GM12878 (cell line): ENCODE results near the gene MFAP4. TPM values are rescaled to one million over a fixed set of nuclear protein-coding genes. Genes with fewer than 3 reads are reported as not detected.

Experiments used
- ATAC-seq: fragments of 200-7000 bp; cut with Tn5 transposase; 3 replicates; pipeline ENCODE4 v1.9.1; 2020; ENCODE audit warnings: mild to moderate bottlenecking, moderate library complexity
- BruUV-seq: library from RNA; stranded (reverse); fragments of 400-500 nt; replicated peaks from 2 replicates; lab custom pipeline; 2021; lab: Mats Ljungman, UMichigan
- CTCF ChIA-PET: fragments of 300-600 bp; sonication (Branson Sonifier 250); formaldehyde crosslinking; extraction: SDS; loops from one replicate; lab custom pipeline; 2021; ENCODE audit warnings: inconsistent platforms; lab: Yijun Ruan, JAX
- POLR2A ChIA-PET: fragments of 350-600 bp; formaldehyde crosslinking; extraction: SDS; loops from one replicate; lab custom pipeline; 2021; ENCODE audit warnings: inconsistent platforms; lab: Charles Lee
- RAD21 ChIA-PET: fragments of 300-600 bp; sonication (Branson Sonifier 250); formaldehyde crosslinking; loops from one replicate; lab custom pipeline; 2023; ENCODE audit warnings: antibody characterized with exemption; ENCODE audit not compliant: unreplicated experiment; lab: Charles Lee
- SMC1A ChIA-PET: fragments of 300-600 bp; sonication (Branson Sonifier 250); formaldehyde crosslinking; loops from one replicate; lab custom pipeline; 2023; ENCODE audit not compliant: unreplicated experiment, uncharacterized antibody; lab: Charles Lee
- DNase-seq: peaks from one replicate; pipeline ENCODE4 v3.0.0-alpha.2; 2011; ENCODE audit warnings: low read depth, low spot score
- FAIRE-seq: peaks from 3 replicates; lab custom pipeline; 2011; peaks lifted over from hg19 to GRCh38; lab: Jason Lieb, UNC
- H2AFZ ChIP-seq: 2 replicates; pipeline ENCODE4 v1.6.0; 2011; ENCODE audit warnings: low read depth, low read length, control low read depth; ENCODE audit not compliant: control insufficient read depth
- H3K27ac ChIP-seq: 2 replicates; pipeline ENCODE4 v1.5.1; 2011; ENCODE audit warnings: control low read depth; ENCODE audit not compliant: control insufficient read depth, insufficient read depth
- H3K27me3 ChIP-seq, 2 experiments: replicated peaks in 1 of 2; 2 replicates each; pipeline versions ENCODE4 v1.6.0 to v1.6.1; 2011; ENCODE audit warnings: low read length in 1 of 2; ENCODE audit not compliant: control insufficient read depth in 2 of 2, insufficient read depth in 2 of 2
- H3K36me3 ChIP-seq, 2 experiments: 2 replicates each; pipeline ENCODE4 v1.5.1; 2011; ENCODE audit warnings: low read length in 1 of 2; ENCODE audit not compliant: control insufficient read depth in 2 of 2, insufficient read depth in 2 of 2
- H3K4me1 ChIP-seq: 2 replicates; pipeline ENCODE4 v1.6.1; 2011; ENCODE audit warnings: mild to moderate bottlenecking, low read length, moderate library complexity, mixed read lengths; ENCODE audit not compliant: control insufficient read depth, insufficient read depth
- H3K4me2 ChIP-seq: 2 replicates; pipeline ENCODE4 v1.6.0; 2011; ENCODE audit warnings: control low read depth; ENCODE audit not compliant: control insufficient read depth, insufficient read depth
- H3K4me3 ChIP-seq: fragments of 200-600 bp; sonication (generic); 2 replicates; pipeline ENCODE4 v1.5.1; 2016
- H3K79me2 ChIP-seq: 2 replicates; pipeline ENCODE4 v1.6.0; 2011; ENCODE audit warnings: low read length; ENCODE audit not compliant: control insufficient read depth, insufficient read depth
- H3K9ac ChIP-seq: 2 replicates; pipeline ENCODE4 v1.8.0; 2011; ENCODE audit warnings: low read length, control low read depth, mixed read lengths; ENCODE audit not compliant: control insufficient read depth, insufficient read depth
- H3K9me3 ChIP-seq: replicated peaks from 3 replicates; pipeline ENCODE4 v1.5.1; 2011; ENCODE audit warnings: mild to moderate bottlenecking, low read length; ENCODE audit not compliant: control insufficient read depth, insufficient read depth
- H4K20me1 ChIP-seq: 2 replicates; pipeline ENCODE4 v1.6.0; 2011; ENCODE audit not compliant: control insufficient read depth, insufficient read depth
- BHLHE40 ChIP-seq, 2 experiments: fragments of 450-650 bp in 1 of 2; IDR thresholded peaks; 2 replicates each; pipeline ENCODE4 v1.6.1; 2011 to 2017; ENCODE audit warnings: low read depth in 2 of 2, borderline replicate concordance in 1 of 2, improper control_type of control experiment in 1 of 2, low read length in 1 of 2, mild to moderate bottlenecking in 1 of 2
- ETV6 ChIP-seq, 2 experiments: fragments of 450-650 bp in 1 of 2; IDR thresholded peaks in 1 of 2; conservative IDR thresholded peaks in 1 of 2; 2 replicates each; pipeline ENCODE4 v1.6.1; 2014; ENCODE audit warnings: antibody characterized with exemption in 1 of 2, borderline replicate concordance in 1 of 2, low read depth in 1 of 2, mild to moderate bottlenecking in 1 of 2, moderate library complexity in 1 of 2
- NFIC ChIP-seq: IDR thresholded peaks from 2 replicates; pipeline ENCODE4 v1.6.1; 2012; ENCODE audit warnings: low read depth, mild to moderate bottlenecking, inconsistent platforms, low read length, moderate library complexity
- POU2F2 ChIP-seq: IDR thresholded peaks from 3 replicates; pipeline ENCODE4 v1.6.1; 2011; ENCODE audit warnings: low read depth, mild to moderate bottlenecking, low read length, borderline replicate concordance
- STAT3 ChIP-seq: IDR thresholded peaks from 2 replicates; pipeline ENCODE4 v1.6.1; 2011; ENCODE audit warnings: low read depth, low read length, improper control_type of control experiment
- WGBS: methylation state at CpG from one replicate; pipeline ENCODE4 v1.1.6; 2016; ENCODE audit warnings: low lambda C conversion rate; ENCODE audit not compliant: insufficient replicate concordance, insufficient coverage; ENCODE audit errors: missing lambda C conversion rate; 5-methylcytosine and 5-hydroxymethylcytosine counted together
- in situ Hi-C: fragments of 300-500 bp; cut with MboI; formaldehyde crosslinking; loops from 9 replicates; pipeline ENCODE4 v1.14.3; 2018; ENCODE audit warnings: mixed read lengths
- intact Hi-C: fragments of 100-400 bp; cut with micrococcal nuclease; formaldehyde crosslinking; loops from one replicate; pipeline ENCODE4 v1.14.2; 2022; ENCODE audit not compliant: unreplicated experiment
- polyA plus RNA-seq, 11 experiments: library from polyadenylated mRNA; depleted of rRNA in 4 of 11; unstranded in 6 of 11; stranded (reverse) in 5 of 11; fragments of >200 nt; fragmentation: Nextera tagmentation in 4 of 11; fragmentation: Illumina TruSeq in 1 of 11; extraction: Ambion mirVana in 4 of 11; extraction: Trizol in 1 of 11; gene quantifications; 1 replicate in 1 of 11; 2 replicates in 10 of 11; pipeline versions ENCODE4 v1.2.1 to v1.2.3, GENCODE V29; 2011 to 2016; ENCODE audit warnings: inconsistent platforms in 2 of 11, missing spikeins in 2 of 11, low read depth in 1 of 11
- total RNA-seq, 4 experiments: library from RNA; depleted of rRNA in 3 of 4; stranded (reverse); fragments of >200 nt in 3 of 4; fragmentation: Illumina TruSeq in 1 of 4; extraction: Trizol in 1 of 4; gene quantifications; 2 replicates each; pipeline versions ENCODE4 v1.2.1 to v1.2.3, GENCODE V29; 2013 to 2021
- TF ChIP-seq, protein P1 (sequence below): IDR thresholded peaks from 2 replicates; pipeline ENCODE4 v1.6.1; 2012; ENCODE audit warnings: improper control_type of control experiment, low read depth, low read length; ENCODE audit not compliant: insufficient replicate concordance

The MFAP4 gene
- total and polyA plus RNA-seq, 10 of the 15 experiments (the other 5 are each of a cell fraction or from before 2014, with no cell fraction given) = 0.08 to 0.28 (median 0.09) TPM; not detected in 7

DNA sequence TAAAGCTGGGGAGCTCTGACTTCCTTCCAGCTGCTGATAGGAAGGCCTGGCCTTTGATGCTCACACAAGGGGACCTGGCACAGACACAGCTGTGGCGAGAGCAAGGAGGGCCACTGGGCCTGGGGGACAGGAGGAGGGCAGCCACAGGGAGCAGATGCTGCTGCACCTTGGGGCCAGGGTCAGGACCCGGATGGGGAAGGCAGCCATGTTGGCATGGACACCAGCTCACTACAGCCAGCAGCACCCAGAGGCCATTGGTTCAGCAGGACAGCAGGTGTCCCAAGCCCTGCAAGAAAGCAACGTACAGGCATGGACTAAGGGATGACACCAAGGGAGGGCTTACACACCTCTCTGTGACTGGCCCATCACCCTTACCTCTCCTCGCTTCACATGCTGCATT, 16.0 kb upstream of the MFAP4 start (continued):
- TF ChIP-seq, protein P1, sequence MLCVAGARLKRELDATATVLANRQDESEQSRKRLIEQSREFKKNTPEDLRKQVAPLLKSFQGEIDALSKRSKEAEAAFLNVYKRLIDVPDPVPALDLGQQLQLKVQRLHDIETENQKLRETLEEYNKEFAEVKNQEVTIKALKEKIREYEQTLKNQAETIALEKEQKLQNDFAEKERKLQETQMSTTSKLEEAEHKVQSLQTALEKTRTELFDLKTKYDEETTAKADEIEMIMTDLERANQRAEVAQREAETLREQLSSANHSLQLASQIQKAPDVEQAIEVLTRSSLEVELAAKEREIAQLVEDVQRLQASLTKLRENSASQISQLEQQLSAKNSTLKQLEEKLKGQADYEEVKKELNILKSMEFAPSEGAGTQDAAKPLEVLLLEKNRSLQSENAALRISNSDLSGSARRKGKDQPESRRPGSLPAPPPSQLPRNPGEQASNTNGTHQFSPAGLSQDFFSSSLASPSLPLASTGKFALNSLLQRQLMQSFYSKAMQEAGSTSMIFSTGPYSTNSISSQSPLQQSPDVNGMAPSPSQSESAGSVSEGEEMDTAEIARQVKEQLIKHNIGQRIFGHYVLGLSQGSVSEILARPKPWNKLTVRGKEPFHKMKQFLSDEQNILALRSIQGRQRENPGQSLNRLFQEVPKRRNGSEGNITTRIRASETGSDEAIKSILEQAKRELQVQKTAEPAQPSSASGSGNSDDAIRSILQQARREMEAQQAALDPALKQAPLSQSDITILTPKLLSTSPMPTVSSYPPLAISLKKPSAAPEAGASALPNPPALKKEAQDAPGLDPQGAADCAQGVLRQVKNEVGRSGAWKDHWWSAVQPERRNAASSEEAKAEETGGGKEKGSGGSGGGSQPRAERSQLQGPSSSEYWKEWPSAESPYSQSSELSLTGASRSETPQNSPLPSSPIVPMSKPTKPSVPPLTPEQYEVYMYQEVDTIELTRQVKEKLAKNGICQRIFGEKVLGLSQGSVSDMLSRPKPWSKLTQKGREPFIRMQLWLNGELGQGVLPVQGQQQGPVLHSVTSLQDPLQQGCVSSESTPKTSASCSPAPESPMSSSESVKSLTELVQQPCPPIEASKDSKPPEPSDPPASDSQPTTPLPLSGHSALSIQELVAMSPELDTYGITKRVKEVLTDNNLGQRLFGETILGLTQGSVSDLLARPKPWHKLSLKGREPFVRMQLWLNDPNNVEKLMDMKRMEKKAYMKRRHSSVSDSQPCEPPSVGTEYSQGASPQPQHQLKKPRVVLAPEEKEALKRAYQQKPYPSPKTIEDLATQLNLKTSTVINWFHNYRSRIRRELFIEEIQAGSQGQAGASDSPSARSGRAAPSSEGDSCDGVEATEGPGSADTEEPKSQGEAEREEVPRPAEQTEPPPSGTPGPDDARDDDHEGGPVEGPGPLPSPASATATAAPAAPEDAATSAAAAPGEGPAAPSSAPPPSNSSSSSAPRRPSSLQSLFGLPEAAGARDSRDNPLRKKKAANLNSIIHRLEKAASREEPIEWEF = no peak

DNA sequence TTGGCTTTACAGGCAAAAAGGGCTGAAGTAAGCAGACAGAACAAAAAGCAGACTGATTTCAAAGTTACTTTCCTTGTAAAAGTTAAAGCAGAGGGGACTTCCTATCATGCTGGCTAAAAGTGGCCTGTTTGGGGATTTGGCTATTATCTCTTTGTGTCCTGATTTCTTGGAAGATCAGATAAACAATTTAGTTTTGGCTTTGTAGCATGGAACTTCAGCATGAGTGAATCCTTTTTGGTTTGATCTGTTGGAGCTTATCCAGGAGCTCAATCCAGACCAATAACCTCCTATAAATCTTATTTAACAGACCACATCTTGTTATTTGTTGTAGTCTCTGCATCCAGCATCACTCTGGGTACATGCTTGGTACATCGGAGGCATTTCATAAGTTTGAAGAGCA, 15.2 kb upstream of the MFAP4 start:
- Histone ChIP-seq H3K36me3 (no peaks in the 10 kb centered on the region), H4K20me1 (no peaks in the 10 kb centered on the region), H3K9ac (no peak overlapping the region), H2AFZ (no peak overlapping the region), H3K27me3 (no peaks in the 10 kb centered on the region; a peak in 1 of 4 replicates), H3K4me3 (no peak overlapping the region), H3K4me2 (no peak overlapping the region), H3K27ac (no peak overlapping the region), H3K79me2 (no peaks in the 10 kb centered on the region), H3K4me1 (peaks cover 4% of the 10 kb centered on the region; the same call in 1 of the 2 replicates), H3K9me3 (no peaks in the 10 kb centered on the region)
- ChIA-PET RAD21 (interaction anchor here (1.1 to 1.3 kb wide), 2 partner anchors 24 to 39 kb away, joined by 4 read pairs; partner anchors contain the start of genes B9D1 and MAPK7), CTCF (no interaction called here), SMC1A (interaction anchor here (1.0 kb wide), 1 partner anchor 24 kb away, joined by 4 read pairs; the partner anchor contains the start of gene MAPK7), POLR2A (no interaction called here)
- BruUV-seq = no TSS peak
- FAIRE-seq = no peak
- whole genome bisulfite sequencing = 94% methylated on average over 1 of the region's 1 CpG
- TF ChIP-seq ETV6 (conservative IDR thresholded peaks at IDR 0.05 in 1 of 2, IDR thresholded peaks at IDR 0.05 in 1 of 2; ENCODE audit: borderline replicate concordance in 1 of 2, low read depth in 1 of 2) (no peak), BHLHE40 (IDR thresholded peaks at IDR 0.05; ENCODE audit: borderline replicate concordance in 1 of 2, low read depth in 2 of 2, low read length in 1 of 2) (no peak), POU2F2 (no peak), STAT3 (no peak), NFIC (no peak)
- in situ Hi-C loops (no loop called here), intact Hi-C loops (no loop called here)
- ATAC-seq = no peak
- no peak for DNase-seq
